Activated naive CD8-positive, alpha-beta T cell treated with anti-CD3 and anti-CD28 coated beads, Interleukin-2, amount 10 ng/mL, durations not matched to agents 7 days and 5 days (primary cell): Measurements from ENCODE around the gene NFATC3. TPM values are rescaled to one million over a fixed set of nuclear protein-coding genes. Genes with fewer than 3 reads are reported as not detected.

Experiments
- ATAC-seq: fragments of 150-1000 bp; cut with Tn5 transposase; one replicate; pipeline ENCODE4 v1.10.0; 2021; ENCODE audit warnings: low read depth, moderate library complexity
- POLR2A ChIA-PET: fragments of 350-600 bp; sonication (Branson Sonifier 250); formaldehyde crosslinking; loops from one replicate; lab custom pipeline; 2021; ENCODE audit warnings: antibody characterized with exemption; lab: Charles Lee
- DNase-seq: peaks from one replicate; pipeline ENCODE4 v3.0.0; 2021
- H3K27ac Mint-ChIP-seq: one replicate; pipeline ENCODE4 v1.8.0; 2022; ENCODE audit warnings: mild to moderate bottlenecking, mixed read lengths
- H3K27me3 Mint-ChIP-seq: one replicate; pipeline ENCODE4 v1.8.0; 2022; ENCODE audit warnings: mild to moderate bottlenecking, moderate library complexity, mixed read lengths
- H3K36me3 Mint-ChIP-seq: one replicate; pipeline ENCODE4 v1.8.0; 2021; ENCODE audit warnings: mild to moderate bottlenecking, mixed read lengths
- H3K4me1 Mint-ChIP-seq: one replicate; pipeline ENCODE4 v1.8.0; 2021; ENCODE audit warnings: mixed read lengths
- H3K4me3 Mint-ChIP-seq: one replicate; pipeline ENCODE4 v1.8.0; 2022; ENCODE audit warnings: mild to moderate bottlenecking, moderate library complexity, mixed read lengths
- H3K9me3 Mint-ChIP-seq: one replicate; pipeline ENCODE4 v1.8.0; 2021; ENCODE audit warnings: mixed read lengths
- total RNA-seq, 2 experiments: library from RNA; stranded (reverse); gene quantifications; one replicate each; pipeline ENCODE4 v1.2.3, GENCODE V29; 2021

NFATC3 gene
- total RNA-seq, 2 experiments from 2014 or later: 132 to 139 TPM

DNA sequence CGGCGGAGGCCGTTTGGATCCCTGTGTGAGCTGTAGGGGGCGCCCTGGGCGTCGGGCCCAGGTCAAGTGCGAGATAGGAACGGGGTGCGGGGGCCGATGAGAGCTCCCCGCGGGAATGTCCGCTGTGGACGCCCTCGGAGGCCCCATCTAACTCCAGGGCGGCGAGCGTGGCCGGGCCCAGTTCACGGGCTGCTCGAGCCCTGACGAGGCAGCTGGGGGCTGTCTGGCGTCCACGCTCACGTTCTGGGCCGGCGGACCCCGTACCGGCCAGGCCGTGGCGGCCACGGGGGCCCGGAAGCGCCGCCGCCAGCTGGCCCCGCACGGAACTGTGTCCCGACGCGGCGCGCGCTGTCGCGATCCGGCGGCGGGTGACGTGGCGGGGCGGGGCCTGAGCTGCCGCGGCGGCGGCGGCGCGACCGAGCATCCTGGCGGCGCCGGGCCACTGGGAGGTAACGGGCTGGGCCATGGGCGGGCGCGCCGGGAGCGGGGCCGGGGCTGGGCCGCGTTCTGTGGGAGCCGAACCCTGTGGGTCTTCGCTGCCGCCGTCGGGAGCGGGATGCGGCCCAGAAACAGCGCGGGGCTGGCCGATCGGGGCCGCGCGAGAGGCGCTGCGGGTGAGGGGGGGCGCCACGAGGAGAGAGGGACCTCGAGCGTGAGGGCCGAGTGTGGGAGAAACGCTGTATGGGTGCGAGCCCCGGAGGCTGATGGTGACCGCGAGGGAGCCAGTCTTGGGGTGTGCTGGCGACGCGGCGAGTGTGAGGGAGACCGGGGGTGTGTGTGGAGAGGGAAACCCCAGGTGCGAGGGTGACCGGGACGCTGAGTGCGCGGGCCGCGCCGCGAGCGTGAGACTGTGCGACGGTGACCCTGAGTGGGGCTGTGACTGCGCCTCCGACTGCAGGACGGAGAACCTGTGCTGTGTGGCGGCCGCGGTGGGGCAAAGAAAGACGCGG is 179.2 kb downstream of the NFATC3 start, which contains the start of gene SLC7A6:
Gene SLC7A6, plus strand, starts transcription at position 399 of the 950 bp plus-strand sequence. CDS start 10,201 bp downstream, outside the sequence.
- DNase-seq: peak; percentile 92
- Mint-ChIP-seq H3K4me1 (peaks cover 45% of the 10 kb centered on the region), H3K36me3 (peaks cover 13% of the 10 kb centered on the region)

DNA sequence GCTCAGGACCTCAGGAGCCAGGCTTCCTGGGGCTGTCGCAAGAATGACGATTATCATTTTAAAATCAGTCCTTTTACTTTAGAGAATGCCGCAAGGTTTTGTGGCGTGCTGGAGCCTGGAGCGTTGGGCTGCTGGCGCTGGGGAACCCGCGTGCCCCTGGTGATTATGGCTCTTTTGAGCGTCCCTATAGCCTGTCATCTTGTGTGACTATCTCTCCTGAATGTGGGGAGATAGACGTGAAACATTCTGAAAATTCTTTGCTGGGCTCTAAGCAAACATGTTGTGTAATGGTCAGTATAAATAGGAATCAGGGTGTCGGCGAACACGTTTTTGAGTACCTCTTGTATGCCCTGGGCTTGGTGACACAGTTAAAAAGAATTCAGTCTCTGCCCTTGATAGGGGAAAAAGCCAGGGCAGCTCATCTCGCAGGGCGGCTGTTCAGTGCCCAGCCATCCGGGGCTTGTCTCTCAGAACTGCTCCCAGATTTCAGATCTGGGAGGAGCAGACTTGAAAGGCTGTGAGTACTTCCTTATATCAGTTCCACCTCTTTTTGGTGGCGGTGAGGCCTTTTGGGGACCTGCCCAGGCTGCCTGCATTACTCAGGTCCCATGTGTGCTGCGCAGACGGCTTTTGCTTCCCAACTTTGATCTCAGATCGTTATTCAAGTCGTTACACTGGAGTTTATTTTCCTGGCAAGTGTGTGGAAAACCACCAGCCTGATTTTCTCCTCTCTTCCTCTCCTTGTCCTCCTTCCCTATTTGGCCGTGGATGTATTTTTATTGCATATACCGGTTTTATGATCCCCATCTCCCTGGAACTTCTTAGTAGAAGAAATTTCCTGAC is 180.1 kb downstream of the NFATC3 start:
- Mint-ChIP-seq H3K4me1 (peaks cover 53% of the 10 kb centered on the region), H3K36me3 (peaks cover 14% of the 10 kb centered on the region), H3K27ac (peak overlapping the region; percentile 98), H3K27me3 (no peaks in the 10 kb centered on the region), H3K4me3 (peak overlapping the region; percentile 97), H3K9me3 (no peaks in the 10 kb centered on the region)
- POLR2A ChIA-PET: interaction anchor here (1.0 to 17.3 kb wide), 6 partner anchors 16 to 63 kb away, joined by 3 to 297 read pairs (median 12); partner anchors contain the start of genes PRMT7 and SLC7A6OS
- ATAC-seq (peak; percentile 5), DNase-seq (no peak)

More for the DNA sequence above, 179.2 kb downstream of the NFATC3 start, which contains the start of gene SLC7A6:
- peak within 1 kb of the TSS; percentile 98 for H3K27ac Mint-ChIP-seq
- no peaks in the 10 kb centered on the region for H3K27me3 Mint-ChIP-seq
- H3K4me3 Mint-ChIP-seq: peak within 1 kb of the TSS; percentile 97
- ATAC-seq: peak; percentile 71
- POLR2A ChIA-PET: interaction anchor here (0.7 to 17.3 kb wide), 22 partner anchors 8 to 190 kb away, joined by 3 to 297 read pairs (median 6); partner anchors contain the start of genes NFATC3, PLA2G15, PRMT7 and SLC7A6OS
- H3K9me3 Mint-ChIP-seq: no peaks in the 10 kb centered on the region

DNA sequence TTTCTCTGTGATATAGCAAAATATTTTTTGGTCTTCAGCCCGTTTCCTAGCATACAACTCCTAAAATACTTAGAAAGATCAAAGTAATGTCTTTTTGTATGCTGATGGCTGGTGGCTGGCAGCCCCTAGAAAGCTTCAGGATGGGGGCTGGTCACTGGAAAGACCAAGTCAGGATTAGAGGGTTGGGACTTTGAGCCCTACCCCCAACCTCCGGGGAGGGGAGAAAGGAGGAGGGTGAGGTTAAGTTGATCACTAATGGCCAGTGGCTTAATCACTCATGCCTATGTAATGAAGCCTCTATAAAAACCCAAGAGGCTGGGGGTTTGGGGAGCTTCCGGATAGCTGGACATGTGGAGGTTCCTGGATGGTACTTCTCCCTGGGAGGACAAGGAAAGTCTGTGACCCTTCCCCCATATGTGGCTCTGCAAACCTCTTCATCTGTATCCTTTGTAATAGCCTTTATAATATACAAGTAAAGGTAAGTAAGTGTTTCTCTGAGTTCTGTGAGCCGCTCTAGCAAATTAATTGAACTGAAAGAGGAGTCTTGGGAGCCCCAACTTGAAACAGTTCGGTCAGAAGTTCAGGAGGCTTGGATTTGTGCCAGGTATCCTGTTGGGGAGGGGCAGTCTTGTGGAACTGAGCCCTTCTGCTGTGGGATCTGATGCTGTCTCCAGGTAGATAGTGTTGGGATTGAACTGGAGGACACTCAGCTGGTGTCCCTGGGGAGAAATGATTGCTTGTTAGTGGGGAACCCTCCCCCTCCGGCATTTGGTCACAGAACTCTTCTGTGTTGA is 182.6 kb downstream of the NFATC3 start:
- no peaks in the 10 kb centered on the region for H3K27me3 Mint-ChIP-seq
- no peak for ATAC-seq
- H3K4me3 Mint-ChIP-seq: peak overlapping the region; percentile 69
- no peaks in the 10 kb centered on the region for H3K9me3 Mint-ChIP-seq
- POLR2A ChIA-PET: interaction anchor here (17.3 kb wide), 1 partner anchor 20 kb away, joined by 297 read pairs; no protein-coding TSS in a partner anchor
- peaks cover 23% of the 10 kb centered on the region for H3K36me3 Mint-ChIP-seq
- peak overlapping the region; percentile 77 for H3K27ac Mint-ChIP-seq
- no peak for DNase-seq
- peaks cover 58% of the 10 kb centered on the region for H3K4me1 Mint-ChIP-seq

DNA sequence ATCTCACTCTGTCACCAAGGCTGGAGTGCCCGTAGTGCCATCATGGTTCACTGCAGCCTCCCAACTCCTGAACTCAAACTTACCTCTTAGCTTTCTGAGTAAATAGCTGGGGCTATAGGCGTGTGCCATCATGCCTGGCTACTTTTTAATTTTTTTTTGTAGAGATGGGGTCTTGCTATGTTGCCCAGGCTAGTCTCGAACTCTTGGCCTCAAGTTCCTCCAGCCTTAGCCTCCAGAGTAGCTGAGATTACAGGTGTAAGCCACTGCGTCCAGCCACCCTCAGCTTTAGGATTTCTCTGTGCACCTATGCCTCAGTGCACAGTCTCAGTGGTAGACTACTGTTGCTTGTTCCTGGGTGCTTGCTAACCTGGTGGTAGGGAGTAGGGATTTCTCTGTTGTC is 184.6 kb downstream of the NFATC3 start:
- Mint-ChIP-seq H3K27ac (peak overlapping the region; percentile 76), H3K4me1 (peaks cover 69% of the 10 kb centered on the region), H3K27me3 (no peaks in the 10 kb centered on the region), H3K4me3 (peak overlapping the region; percentile 50), H3K36me3 (peaks cover 34% of the 10 kb centered on the region), H3K9me3 (no peaks in the 10 kb centered on the region)
- no peak for DNase-seq
- POLR2A ChIA-PET: interaction anchor here (0.6 to 17.3 kb wide), 6 partner anchors 18 to 301 kb away, joined by 3 to 297 read pairs (median 3); partner anchors contain the start of genes PRMT7 and SLC7A6OS
- no peak for ATAC-seq

DNA sequence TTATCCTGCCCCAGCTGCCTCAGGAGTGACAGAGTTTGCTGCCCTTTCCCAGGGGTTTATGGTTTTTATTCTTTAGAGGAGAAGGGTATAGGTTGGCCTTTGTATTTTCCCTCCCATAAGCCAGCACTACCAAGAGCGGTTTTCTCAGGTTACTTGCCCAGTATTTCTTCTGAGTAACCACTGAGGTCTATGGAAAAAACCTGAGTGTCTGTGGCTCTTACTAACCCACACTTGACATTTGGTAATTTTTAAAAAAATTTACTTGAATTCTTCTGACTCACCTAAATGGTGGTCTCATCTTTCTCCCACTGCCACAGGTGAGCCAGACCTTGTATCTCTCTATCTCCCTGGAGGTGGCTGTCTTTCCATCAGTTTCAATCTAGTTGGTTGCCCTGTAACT is 185.2 kb downstream of the NFATC3 start:
- POLR2A ChIA-PET: interaction anchor here (0.6 to 17.3 kb wide), 5 partner anchors 17 to 301 kb away, joined by 3 to 297 read pairs (median 3); partner anchors contain the start of genes PRMT7 and SLC7A6OS
- Mint-ChIP-seq H3K4me3 (peak overlapping the region; percentile 20), H3K9me3 (no peaks in the 10 kb centered on the region), H3K36me3 (peaks cover 38% of the 10 kb centered on the region), H3K27ac (peak overlapping the region; percentile 22), H3K4me1 (peaks cover 66% of the 10 kb centered on the region), H3K27me3 (no peaks in the 10 kb centered on the region)
- no peak for DNase-seq
- ATAC-seq: peak; percentile 21

DNA sequence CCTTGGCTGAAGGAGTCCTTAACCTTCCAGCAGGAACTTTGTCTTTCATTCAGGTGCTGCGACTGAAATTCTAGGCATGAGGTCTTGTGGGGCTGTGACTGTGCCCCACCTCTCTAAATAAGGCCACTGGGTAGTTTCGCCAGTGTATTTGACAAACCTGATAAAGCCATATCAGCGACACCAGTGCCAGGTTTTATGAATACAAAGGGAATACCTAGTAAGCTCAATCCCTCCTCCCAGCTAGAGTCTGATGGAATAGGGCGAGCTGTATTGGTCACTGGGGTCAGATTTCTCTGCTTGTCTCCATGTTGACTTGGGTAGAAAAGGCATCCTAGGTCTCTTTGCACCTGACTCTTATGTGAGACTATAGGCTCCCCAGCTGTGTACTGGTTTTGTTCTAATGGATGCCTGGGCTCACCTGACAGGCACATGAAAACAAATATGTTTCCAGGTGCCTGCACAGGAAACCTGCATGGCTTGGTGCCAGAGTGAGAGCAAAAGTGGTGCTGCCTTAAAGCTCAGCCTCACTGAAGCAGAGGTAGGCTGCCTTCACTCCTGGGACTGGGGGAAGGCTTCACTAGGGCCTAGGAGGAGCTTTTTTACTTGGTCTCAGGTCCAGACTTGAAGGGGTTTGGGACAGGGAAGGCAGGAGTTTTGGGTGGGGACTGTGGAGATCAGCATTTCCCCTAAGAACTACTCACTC is 187.5 kb downstream of the NFATC3 start:
- POLR2A ChIA-PET: interaction anchor here (0.6 to 17.3 kb wide), 5 partner anchors 9 to 1177 kb away, joined by 3 to 297 read pairs (median 14); partner anchors contain the start of genes PLA2G15, PRMT7, SLC7A6 and SLC7A6OS
- ATAC-seq: peak; percentile 28

DNA sequence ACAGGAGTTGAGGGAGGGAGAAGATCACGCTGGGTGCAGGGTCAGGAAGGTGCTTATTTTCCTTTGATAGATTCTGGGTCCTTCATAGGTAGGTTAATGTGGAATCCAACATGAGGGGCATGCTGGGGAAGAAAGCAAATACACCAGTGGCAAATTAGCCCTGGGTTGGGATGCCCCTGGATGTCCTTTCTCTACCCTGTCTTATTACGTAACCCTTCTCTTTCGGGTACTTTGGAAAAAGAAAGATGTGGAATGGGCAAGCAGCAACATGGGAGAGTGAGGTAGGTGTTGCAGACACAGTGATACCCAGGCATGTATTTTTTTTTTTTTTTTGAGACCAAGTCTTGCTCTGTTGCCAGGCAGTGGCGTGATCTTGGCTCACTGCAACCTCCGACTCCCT is 188.3 kb downstream of the NFATC3 start:
- Mint-ChIP-seq H3K4me3 (peak overlapping the region; percentile 61), H3K9me3 (no peaks in the 10 kb centered on the region), H3K27me3 (no peaks in the 10 kb centered on the region), H3K27ac (peak overlapping the region; percentile 86), H3K4me1 (peaks cover 60% of the 10 kb centered on the region), H3K36me3 (peaks cover 38% of the 10 kb centered on the region)
- POLR2A ChIA-PET: interaction anchor here (1.2 to 17.3 kb wide), 4 partner anchors 9 to 38 kb away, joined by 3 to 297 read pairs (median 16); partner anchors contain the start of genes PLA2G15, PRMT7, SLC7A6 and SLC7A6OS
- DNase-seq (no peak), ATAC-seq (no peak)

More for the DNA sequence above, 187.5 kb downstream of the NFATC3 start:
- H3K27me3 Mint-ChIP-seq: no peaks in the 10 kb centered on the region
- no peak for DNase-seq
- H3K4me1 Mint-ChIP-seq: peaks cover 65% of the 10 kb centered on the region
- peak overlapping the region; percentile 86 for H3K27ac Mint-ChIP-seq
- H3K4me3 Mint-ChIP-seq: peak overlapping the region; percentile 61
- peaks cover 43% of the 10 kb centered on the region for H3K36me3 Mint-ChIP-seq
- H3K9me3 Mint-ChIP-seq: no peaks in the 10 kb centered on the region

DNA sequence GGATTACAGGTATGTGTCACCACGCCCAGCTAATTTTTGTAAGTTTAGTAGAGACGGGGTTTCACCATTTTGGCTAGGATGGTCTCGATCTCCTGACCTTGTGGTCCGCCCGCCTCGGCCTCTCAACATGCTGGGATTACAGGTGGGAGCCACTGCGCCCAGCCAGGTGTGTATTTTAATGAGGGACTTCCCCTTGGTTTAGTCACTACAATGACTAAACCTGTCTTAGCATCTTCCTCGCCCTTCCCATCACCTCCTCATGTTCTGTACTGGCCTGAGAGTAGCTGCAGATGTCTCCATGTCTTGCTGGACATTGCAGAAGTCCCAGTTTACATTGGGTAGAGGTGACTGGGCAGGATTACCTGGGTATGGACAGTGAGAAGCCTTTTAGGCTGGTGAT is 188.7 kb downstream of the NFATC3 start:
- peak overlapping the region; percentile 1 for H3K4me3 Mint-ChIP-seq
- POLR2A ChIA-PET: interaction anchor here (2.9 to 17.3 kb wide), 2 partner anchors 14 to 37 kb away, joined by 14 to 297 read pairs; partner anchors contain the start of genes PRMT7 and SLC7A6OS
- H3K9me3 Mint-ChIP-seq: no peaks in the 10 kb centered on the region
- no peaks in the 10 kb centered on the region for H3K27me3 Mint-ChIP-seq
- no peak for DNase-seq
- H3K36me3 Mint-ChIP-seq: peaks cover 38% of the 10 kb centered on the region
- no peak for ATAC-seq
- H3K27ac Mint-ChIP-seq: peak overlapping the region; percentile 86
- peaks cover 60% of the 10 kb centered on the region for H3K4me1 Mint-ChIP-seq

DNA sequence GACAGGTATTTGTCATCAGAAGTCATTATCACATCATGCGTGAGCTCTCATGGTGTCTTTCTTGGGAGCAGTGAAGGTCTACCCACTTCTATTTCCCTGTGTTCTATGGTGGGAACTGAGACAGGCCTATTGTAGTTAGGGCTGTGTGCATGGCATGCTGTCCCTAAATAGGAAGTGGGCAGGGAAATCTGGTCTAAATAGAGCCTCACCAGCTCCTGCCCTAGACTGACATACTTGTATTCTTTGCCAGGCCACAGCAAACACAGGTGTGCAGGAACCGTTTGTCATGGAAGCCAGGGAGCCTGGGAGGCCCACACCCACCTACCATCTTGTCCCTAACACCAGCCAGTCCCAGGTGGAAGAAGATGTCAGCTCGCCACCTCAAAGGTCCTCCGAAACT is 189.3 kb downstream of the NFATC3 start:
- POLR2A ChIA-PET: interaction anchor here (2.9 to 17.3 kb wide), 2 partner anchors 13 to 37 kb away, joined by 14 to 297 read pairs; partner anchors contain the start of genes PRMT7 and SLC7A6OS
- H3K4me1 Mint-ChIP-seq: peaks cover 57% of the 10 kb centered on the region
- H3K36me3 Mint-ChIP-seq: peaks cover 36% of the 10 kb centered on the region

DNA sequence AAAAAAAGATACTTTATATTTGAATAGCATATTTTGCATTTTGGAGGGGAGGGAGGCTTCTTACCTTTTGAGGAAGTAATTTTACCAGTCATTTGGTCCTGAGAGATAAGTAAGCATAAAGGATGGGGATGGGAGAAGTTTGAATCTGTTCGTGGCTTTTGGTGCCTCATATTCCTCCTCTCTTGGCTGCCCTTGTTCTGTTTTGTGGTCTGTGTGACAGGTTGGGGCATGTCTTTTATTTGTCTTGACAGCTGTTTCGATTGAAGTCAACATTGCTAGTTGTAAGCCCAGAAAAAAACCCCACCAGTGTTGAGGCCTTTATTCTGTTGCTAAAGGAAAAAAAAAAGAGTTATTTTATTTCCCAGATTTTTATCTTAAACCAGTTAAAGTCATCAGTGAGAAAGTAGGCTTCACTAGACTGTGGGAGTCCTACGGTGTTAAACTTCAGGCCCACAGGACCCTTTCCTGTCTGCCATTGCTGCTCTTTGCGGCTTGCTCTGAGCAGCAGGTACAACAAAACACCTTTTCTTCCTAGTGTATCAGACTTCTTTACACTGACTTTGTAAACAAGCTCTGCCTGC is 190.5 kb downstream of the NFATC3 start:
- no peaks in the 10 kb centered on the region for H3K27me3 Mint-ChIP-seq
- H3K36me3 Mint-ChIP-seq: peaks cover 41% of the 10 kb centered on the region
- peak overlapping the region; percentile 67 for H3K4me3 Mint-ChIP-seq
- POLR2A ChIA-PET: interaction anchor here (0.6 to 17.3 kb wide), 6 partner anchors 12 to 1115 kb away, joined by 3 to 297 read pairs (median 8); partner anchors contain the start of genes PRMT7, SLC7A6 and SLC7A6OS
- peak overlapping the region; percentile 86 for H3K27ac Mint-ChIP-seq
- DNase-seq (no peak), ATAC-seq (peak; percentile 74)
- peaks cover 50% of the 10 kb centered on the region for H3K4me1 Mint-ChIP-seq
- H3K9me3 Mint-ChIP-seq: no peaks in the 10 kb centered on the region

More for the DNA sequence above, 189.3 kb downstream of the NFATC3 start:
- Mint-ChIP-seq H3K4me3 (peak overlapping the region; percentile 22), H3K27me3 (no peaks in the 10 kb centered on the region), H3K27ac (peak overlapping the region; percentile 86), H3K9me3 (no peaks in the 10 kb centered on the region)
- ATAC-seq: no peak
- no peak for DNase-seq

DNA sequence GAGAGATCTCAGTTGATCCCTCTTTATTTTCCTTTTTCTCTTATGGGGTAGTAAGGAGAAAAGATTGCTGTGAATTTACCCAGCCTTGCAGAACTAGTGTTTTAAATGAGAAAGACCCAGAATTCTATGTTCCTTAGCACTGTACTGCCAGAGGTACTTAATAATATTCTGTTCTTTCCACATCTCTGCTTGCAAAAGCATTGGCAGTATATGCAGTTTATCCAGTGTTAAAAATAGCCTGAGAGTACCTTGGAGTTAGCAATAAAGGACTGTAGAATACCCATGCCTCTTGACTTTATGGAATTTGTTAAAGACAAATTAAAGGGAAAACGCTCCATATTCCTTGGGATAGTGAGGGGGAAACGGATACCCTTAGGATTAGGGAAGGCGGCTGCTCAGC is 191.1 kb downstream of the NFATC3 start:
- peaks cover 51% of the 10 kb centered on the region for H3K4me1 Mint-ChIP-seq
- POLR2A ChIA-PET: interaction anchor here (0.6 to 17.3 kb wide), 4 partner anchors 11 to 355 kb away, joined by 7 to 297 read pairs (median 12); partner anchors contain the start of genes PRMT7, SLC7A6 and SLC7A6OS
- H3K36me3 Mint-ChIP-seq: peaks cover 43% of the 10 kb centered on the region
- no peaks in the 10 kb centered on the region for H3K9me3 Mint-ChIP-seq
- H3K27ac Mint-ChIP-seq: peak overlapping the region; percentile 86
- H3K27me3 Mint-ChIP-seq: no peaks in the 10 kb centered on the region
- no peak for DNase-seq
- peak overlapping the region; percentile 67 for H3K4me3 Mint-ChIP-seq
- no peak for ATAC-seq
